IMR-90 (cell line): ENCODE measurements around the gene RPA3. TPM values are rescaled to one million over a fixed set of nuclear protein-coding genes. Genes with fewer than 3 reads are reported as not detected.
A peak's percentile ranks its signal among the peaks of the same experiment; 100 is the strongest.

ENCODE experiments used
- ATAC-seq: fragments of 200-7000 bp; cut with Tn5 transposase; 2 replicates; pipeline ENCODE4 v1.9.1; 2020; ENCODE audit warnings: low read depth, mild to moderate bottlenecking, moderate library complexity
- BruUV-seq: library from RNA; stranded (reverse); fragments of 400-500 nt; replicated peaks from 2 replicates; lab custom pipeline; 2021; lab: Mats Ljungman, UMichigan
- CTCF ChIA-PET: fragments of 300-600 bp; formaldehyde crosslinking; extraction: SDS; loops from one replicate; lab custom pipeline; 2021; ENCODE audit warnings: antibody characterized with exemption; lab: Yijun Ruan, JAX
- POLR2A ChIA-PET: fragments of 300-600 bp; sonication (Branson Sonifier 250); formaldehyde crosslinking; loops from one replicate; lab custom pipeline; 2022; ENCODE audit warnings: antibody characterized with exemption; ENCODE audit not compliant: unreplicated experiment; lab: Charles Lee
- DNase-seq: peaks from one replicate; pipeline ENCODE4 v3.0.0; 2013
- H2AFZ ChIP-seq: replicated peaks from 2 replicates; pipeline ENCODE3; 2013; ENCODE audit warnings: low read length, mild to moderate bottlenecking; ENCODE audit not compliant: poor library complexity
- H2AK5ac ChIP-seq: 2 replicates; pipeline ENCODE4 v1.6.1; 2013; ENCODE audit warnings: low read depth, low read length, inconsistent platforms
- H2AK9ac ChIP-seq: replicated peaks from 2 replicates; pipeline ENCODE3; 2013; ENCODE audit warnings: mild to moderate bottlenecking, low read depth, low read length, moderate library complexity; ENCODE audit not compliant: poor library complexity
- H2BK120ac ChIP-seq: 2 replicates; pipeline ENCODE4 v1.6.1; 2013; ENCODE audit warnings: low read depth, low read length, inconsistent platforms
- H2BK15ac ChIP-seq: 3 replicates; pipeline ENCODE4 v1.6.1; 2013; ENCODE audit warnings: low read depth, low read length, inconsistent platforms
- H2BK20ac ChIP-seq: 2 replicates; pipeline ENCODE4 v1.6.1; 2013; ENCODE audit warnings: low read depth, mild to moderate bottlenecking, inconsistent platforms, low read length, moderate library complexity
- H2BK5ac ChIP-seq: 2 replicates; pipeline ENCODE4 v1.6.1; 2013; ENCODE audit warnings: mild to moderate bottlenecking, low read depth, low read length, inconsistent platforms; ENCODE audit not compliant: poor library complexity, severe bottlenecking
- H3K14ac ChIP-seq: replicated peaks from 2 replicates; pipeline ENCODE4 v1.6.1; 2013; ENCODE audit warnings: low read depth, low read length, inconsistent platforms
- H3K18ac ChIP-seq: 2 replicates; pipeline ENCODE4 v1.6.1; 2013; ENCODE audit warnings: low read depth, low read length, control low read depth
- H3K23ac ChIP-seq: 2 replicates; pipeline ENCODE4 v1.6.1; 2013; ENCODE audit warnings: low read depth, low read length, inconsistent platforms
- H3K27ac ChIP-seq: 2 replicates; pipeline ENCODE4 v1.5.1; 2013; ENCODE audit warnings: mild to moderate bottlenecking, control low read depth, low read length; ENCODE audit not compliant: insufficient read depth
- H3K27me3 ChIP-seq: 2 replicates; pipeline ENCODE4 v1.6.1; 2013; ENCODE audit warnings: low read length; ENCODE audit not compliant: control insufficient read depth, insufficient read depth
- H3K36me3 ChIP-seq: 2 replicates; pipeline ENCODE4 v1.6.1; 2013; ENCODE audit warnings: low read length, mixed read lengths; ENCODE audit not compliant: control insufficient read depth, insufficient read depth
- H3K4ac ChIP-seq: 2 replicates; pipeline ENCODE4 v1.6.1; 2013; ENCODE audit warnings: low read depth, low read length, inconsistent platforms
- H3K4me1 ChIP-seq: 2 replicates; pipeline ENCODE4 v1.6.1; 2013; ENCODE audit warnings: low read length, mixed read lengths; ENCODE audit not compliant: control insufficient read depth, insufficient read depth
- H3K4me2 ChIP-seq: 2 replicates; pipeline ENCODE4 v1.6.1; 2013; ENCODE audit warnings: low read depth, mild to moderate bottlenecking, control low read depth, low read length, moderate library complexity
- H3K4me3 ChIP-seq: 2 replicates; pipeline ENCODE4 v1.5.1; 2013; ENCODE audit warnings: low read depth, mild to moderate bottlenecking, control low read depth, low read length, moderate library complexity; ENCODE audit not compliant: insufficient read depth
- H3K56ac ChIP-seq: 2 replicates; pipeline ENCODE4 v1.6.1; 2013; ENCODE audit warnings: low read length, inconsistent platforms; ENCODE audit not compliant: insufficient read depth; ENCODE audit errors: extremely low read depth
- H3K79me1 ChIP-seq, 2 experiments: 2 replicates each; pipeline ENCODE4 v1.6.1; 2013; ENCODE audit warnings: low read length in 2 of 2, inconsistent platforms in 1 of 2, low read depth in 1 of 2
- H3K9ac ChIP-seq: 2 replicates; pipeline ENCODE4 v1.6.1; 2013; ENCODE audit warnings: low read depth, low read length, control low read depth
- H3K9me1 ChIP-seq: 2 replicates; pipeline ENCODE4 v1.6.1; 2013; ENCODE audit warnings: low read length, inconsistent platforms; ENCODE audit not compliant: insufficient read depth
- H3K9me3 ChIP-seq: 2 replicates; pipeline ENCODE4 v1.6.1; 2013; ENCODE audit warnings: low read length; ENCODE audit not compliant: control insufficient read depth, insufficient read depth
- H4K20me1 ChIP-seq: 2 replicates; pipeline ENCODE4 v1.6.1; 2013; ENCODE audit warnings: low read length, inconsistent platforms; ENCODE audit not compliant: insufficient read depth
- H4K5ac ChIP-seq: 2 replicates; pipeline ENCODE4 v1.6.1; 2013; ENCODE audit warnings: mild to moderate bottlenecking, low read depth, low read length, control low read depth
- H4K8ac ChIP-seq, 2 experiments: 2 replicates each; pipeline ENCODE4 v1.6.1; 2013; ENCODE audit warnings: low read depth in 2 of 2, low read length in 2 of 2, control low read depth in 1 of 2, inconsistent platforms in 1 of 2
- H4K91ac ChIP-seq: 2 replicates; pipeline ENCODE4 v1.6.1; 2013; ENCODE audit warnings: low read depth, low read length, inconsistent platforms; ENCODE audit not compliant: insufficient read depth
- MAFK ChIP-seq: IDR thresholded peaks from 2 replicates; pipeline ENCODE4 v1.6.1; 2012; ENCODE audit warnings: low read depth, low read length, improper control_type of control experiment
- RAD21 ChIP-seq: IDR thresholded peaks from 2 replicates; pipeline ENCODE4 v1.6.1; 2012; ENCODE audit warnings: low read length, improper control_type of control experiment
- WGBS, 2 experiments: methylation state at CpG; one replicate each; pipeline versions ENCODE4 v1.1.5 to v1.1.7; 2013; ENCODE audit warnings: missing lambda C conversion rate in 2 of 2; ENCODE audit not compliant: insufficient read length in 1 of 2; ENCODE audit errors: extremely low coverage in 2 of 2; 5-methylcytosine and 5-hydroxymethylcytosine counted together
- dilution Hi-C: fragments of 300-500 bp; cut with HindIII; formaldehyde crosslinking; loops from one replicate; pipeline ENCODE4 v1.14.3; 2018; ENCODE audit warnings: low sequenced_read_pairs; ENCODE audit not compliant: unreplicated experiment
- in situ Hi-C: fragments of 300-500 bp; cut with MboI; formaldehyde crosslinking; loops from 3 replicates; pipeline ENCODE4 v1.14.3; 2019; ENCODE audit warnings: low sequenced_read_pairs, inconsistent platforms, mixed read lengths
- intact Hi-C: fragments of 100-400 bp; cut with micrococcal nuclease; formaldehyde crosslinking; loops from 2 replicates; pipeline ENCODE4 v1.10.0; 2022
- polyA plus RNA-seq, 3 experiments: library from polyadenylated mRNA; depleted of rRNA; stranded (reverse); fragments of >200 nt; gene quantifications; 2 replicates each; pipeline ENCODE4 v1.2.3, GENCODE V29; 2012; ENCODE audit warnings: low replicate concordance in 1 of 3
- total RNA-seq: library from RNA; depleted of rRNA; stranded (reverse); fragments of >200 nt; gene quantifications from 2 replicates; pipeline ENCODE4 v1.2.3, GENCODE V29; 2012

The RPA3 gene
- total and polyA plus RNA-seq, 2 of the 4 experiments (the other 2 are of a cell fraction) = 12.7 to 21.1 TPM

DNA sequence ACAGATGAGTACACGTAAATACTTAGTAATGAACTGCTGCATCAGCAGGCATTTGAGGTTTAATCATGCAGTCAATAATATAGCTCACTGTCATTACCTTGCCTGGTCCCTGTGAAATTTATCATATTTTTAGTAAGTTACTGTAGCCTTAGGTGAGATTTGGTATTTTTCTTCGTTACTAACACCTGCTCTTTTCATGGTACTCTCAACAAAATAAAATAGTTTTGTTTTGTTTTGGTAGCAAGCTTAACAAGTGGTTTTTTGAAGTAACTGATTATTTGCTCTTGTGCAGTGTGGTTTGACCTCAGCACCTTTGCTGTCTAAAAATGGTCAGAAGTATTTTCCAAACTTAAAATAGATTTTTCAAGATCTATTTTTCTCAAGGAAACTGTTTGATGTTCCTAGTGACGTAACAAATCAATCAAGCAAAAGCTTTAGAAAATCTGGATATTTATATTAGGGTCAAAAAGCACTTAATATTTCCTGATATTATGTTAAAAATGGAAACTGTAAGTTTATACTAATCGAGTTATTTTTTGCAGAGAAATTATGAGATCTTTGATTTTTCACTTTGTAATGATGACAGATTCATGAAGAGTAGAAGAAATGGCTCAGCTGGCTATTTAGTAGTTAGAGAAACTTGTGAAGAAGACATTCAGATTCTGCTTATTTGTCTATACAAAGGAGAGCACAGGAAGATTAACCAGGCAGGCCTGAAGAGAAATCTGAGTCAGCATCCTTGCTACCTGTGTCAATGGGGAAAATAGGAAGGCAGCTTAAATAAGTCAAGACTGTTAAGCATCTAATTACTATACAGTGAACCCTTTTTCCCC lies 21.0 kb upstream of the RPA3 start:
- no peak overlapping the region for H3K23ac ChIP-seq
- intact Hi-C loops (no loop called here), dilution Hi-C loops (no loop called here), in situ Hi-C loops (no loop called here)
- no peak overlapping the region for H3K14ac ChIP-seq
- H3K27me3 ChIP-seq = no peaks in the 10 kb centered on the region
- no peaks in the 10 kb centered on the region for H4K20me1 ChIP-seq
- no TSS peak for BruUV-seq
- H3K9me1 ChIP-seq = no peaks in the 10 kb centered on the region
- H3K4me1 ChIP-seq = no peaks in the 10 kb centered on the region
- no peak overlapping the region for H3K56ac ChIP-seq
- H2AK9ac ChIP-seq = no peak overlapping the region
- no peak overlapping the region for H3K18ac ChIP-seq
- H2BK120ac ChIP-seq = no peak overlapping the region
- DNase-seq (no peak), ATAC-seq (no peak)
- no peak overlapping the region for H4K5ac ChIP-seq
- no peak overlapping the region for H2AFZ ChIP-seq
- ChIA-PET POLR2A (no interaction called here), CTCF (no interaction called here)
- no peak overlapping the region for H4K91ac ChIP-seq
- H3K9me3 ChIP-seq = no peaks in the 10 kb centered on the region
- no peak overlapping the region for H2AK5ac ChIP-seq
- H2BK20ac ChIP-seq = no peak overlapping the region
- no peak overlapping the region for H3K4ac ChIP-seq
- no peak overlapping the region for H4K8ac ChIP-seq
- no peaks in the 10 kb centered on the region for H3K79me1 ChIP-seq
- no CpG with 5 or more reads among the region's 4 CpGs for WGBS, 2 experiments
- peak; percentile 44 for TF ChIP-seq MAFK
- no peak for TF ChIP-seq RAD21
- no peaks in the 10 kb centered on the region for H3K36me3 ChIP-seq
- no peak overlapping the region for H2BK5ac ChIP-seq
- no peak overlapping the region for H3K4me2 ChIP-seq
- H3K4me3 ChIP-seq = no peak overlapping the region
- no peak overlapping the region for H2BK15ac ChIP-seq
- no peak overlapping the region for H3K9ac ChIP-seq
- H3K27ac ChIP-seq = no peak overlapping the region
